Osteocyte (in vitro differentiated cells): Measurements from ENCODE around the gene SH3PXD2A. TPM values are rescaled to one million over a fixed set of nuclear protein-coding genes. Genes with fewer than 3 reads are reported as not detected.

Experiments used
- DNase-seq: peaks from one replicate; pipeline ENCODE4 v3.0.0; 2021; ENCODE audit warnings: mixed read lengths; ENCODE audit not compliant: unreplicated experiment; ENCODE audit errors: extremely low spot score
- H3K27ac Mint-ChIP-seq: one replicate; pipeline ENCODE4 v1.8.0; 2021; ENCODE audit warnings: mild to moderate bottlenecking, mixed read lengths; ENCODE audit not compliant: unreplicated experiment
- H3K27me3 Mint-ChIP-seq: one replicate; pipeline ENCODE4 v1.8.0; 2021; ENCODE audit warnings: mixed read lengths; ENCODE audit not compliant: unreplicated experiment
- H3K36me3 Mint-ChIP-seq: one replicate; pipeline ENCODE4 v1.8.0; 2021; ENCODE audit warnings: mixed read lengths; ENCODE audit not compliant: unreplicated experiment
- H3K4me1 Mint-ChIP-seq: one replicate; pipeline ENCODE4 v1.8.0; 2021; ENCODE audit warnings: mixed read lengths; ENCODE audit not compliant: unreplicated experiment
- H3K4me3 Mint-ChIP-seq: one replicate; pipeline ENCODE4 v1.8.0; 2021; ENCODE audit warnings: mild to moderate bottlenecking, moderate library complexity, mixed read lengths; ENCODE audit not compliant: unreplicated experiment
- H3K9me3 Mint-ChIP-seq: one replicate; pipeline ENCODE4 v1.8.0; 2021; ENCODE audit warnings: mixed read lengths; ENCODE audit not compliant: unreplicated experiment
- CTCF ChIP-seq: fragments of 200-600 bp; sonication (generic); IDR thresholded peaks from 2 replicates; pipeline ENCODE4 v1.5.0; 2021; ENCODE audit warnings: antibody characterized with exemption, mild to moderate bottlenecking, moderate library complexity
- total RNA-seq: library from RNA; stranded (reverse); gene quantifications from 2 replicates; pipeline ENCODE4 v1.2.1, GENCODE V29; 2021

The SH3PXD2A gene
- total RNA-seq, 1 donor from 2014 or later, result 43.0 TPM

GRCh38 chr10:103657061-103657591, 198.2 kb downstream of the SH3PXD2A start:
- no peak overlapping the region for H3K4me3 Mint-ChIP-seq
- peaks cover 27% of the 10 kb centered on the region for H3K36me3 Mint-ChIP-seq
- no peak for DNase-seq
- no peaks in the 10 kb centered on the region for H3K27me3 Mint-ChIP-seq
- H3K4me1 Mint-ChIP-seq, result peaks cover 26% of the 10 kb centered on the region
- no peak for TF ChIP-seq CTCF
- peaks cover 3% of the 10 kb centered on the region for H3K9me3 Mint-ChIP-seq
- H3K27ac Mint-ChIP-seq, result no peak overlapping the region

GRCh38 chr10:103654925-103655324, 200.5 kb downstream of the SH3PXD2A start:
- H3K4me3 Mint-ChIP-seq, result no peak overlapping the region

GRCh38 chr10:103653581-103654037, 201.8 kb downstream of the SH3PXD2A start:
- peaks cover 29% of the 10 kb centered on the region for H3K36me3 Mint-ChIP-seq
- H3K4me1 Mint-ChIP-seq, result peaks cover 21% of the 10 kb centered on the region
- no peak overlapping the region for H3K27ac Mint-ChIP-seq
- DNase-seq, result no peak
- H3K4me3 Mint-ChIP-seq, result no peak overlapping the region
- no peaks in the 10 kb centered on the region for H3K27me3 Mint-ChIP-seq
- H3K9me3 Mint-ChIP-seq, result peaks cover 3% of the 10 kb centered on the region
- no peak for TF ChIP-seq CTCF

More at GRCh38 chr10:103654925-103655324, 200.5 kb downstream of the SH3PXD2A start:
- Mint-ChIP-seq H3K9me3 (peaks cover 3% of the 10 kb centered on the region), H3K4me1 (peaks cover 19% of the 10 kb centered on the region), H3K27ac (no peak overlapping the region), H3K27me3 (no peaks in the 10 kb centered on the region), H3K36me3 (peaks cover 29% of the 10 kb centered on the region)
- no peak for TF ChIP-seq CTCF
- no peak for DNase-seq

- no peak for DNase-seq
- Mint-ChIP-seq H3K27me3 (no peaks in the 10 kb centered on the region), H3K4me3 (no peak overlapping the region), H3K4me1 (peaks cover 23% of the 10 kb centered on the region), H3K36me3 (peaks cover 20% of the 10 kb centered on the region), H3K9me3 (peaks cover 3% of the 10 kb centered on the region), H3K27ac (no peak overlapping the region)
- TF ChIP-seq CTCF, result no peak
Measured at GRCh38 chr10:103652599-103653281, 202.6 kb downstream of the SH3PXD2A start.

- no peak overlapping the region for H3K27ac Mint-ChIP-seq
- no peaks in the 10 kb centered on the region for H3K27me3 Mint-ChIP-seq
- H3K4me3 Mint-ChIP-seq, result no peak overlapping the region
- peaks cover 12% of the 10 kb centered on the region for H3K36me3 Mint-ChIP-seq
- no peak for TF ChIP-seq CTCF
- peaks cover 23% of the 10 kb centered on the region for H3K4me1 Mint-ChIP-seq
- no peak for DNase-seq
- H3K9me3 Mint-ChIP-seq, result no peaks in the 10 kb centered on the region
Measured at GRCh38 chr10:103651783-103652476, 203.4 kb downstream of the SH3PXD2A start.
